ENCODE measurements around the gene MAML3.

The MAML3 gene

DNA sequence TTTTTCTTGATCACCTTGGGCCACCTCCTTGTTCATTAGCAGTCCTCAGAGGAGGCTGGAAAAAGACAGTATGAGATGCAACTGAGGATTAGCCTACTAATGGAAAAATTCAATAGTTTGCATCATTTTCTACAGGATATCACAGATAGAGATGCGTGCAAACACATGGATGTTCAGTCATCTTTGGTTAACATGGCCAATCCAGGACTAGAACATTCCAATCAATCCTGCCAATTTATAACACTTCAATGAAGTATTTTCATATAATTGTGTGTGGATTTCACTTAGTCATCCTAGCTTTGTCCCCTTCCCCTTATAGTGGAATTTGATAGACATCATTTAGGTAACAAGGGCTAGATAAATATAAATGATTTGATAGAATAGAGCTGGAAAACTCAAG lies 42.7 kb downstream of the MAML3 start:
- no peak for DNase-seq (ENCODE audit: low read depth)
- no peak for TF ChIP-seq MYC (IDR thresholded peaks at IDR 0.05; ENCODE audit: low read depth, low read length)
- TF ChIP-seq, protein P1, sequence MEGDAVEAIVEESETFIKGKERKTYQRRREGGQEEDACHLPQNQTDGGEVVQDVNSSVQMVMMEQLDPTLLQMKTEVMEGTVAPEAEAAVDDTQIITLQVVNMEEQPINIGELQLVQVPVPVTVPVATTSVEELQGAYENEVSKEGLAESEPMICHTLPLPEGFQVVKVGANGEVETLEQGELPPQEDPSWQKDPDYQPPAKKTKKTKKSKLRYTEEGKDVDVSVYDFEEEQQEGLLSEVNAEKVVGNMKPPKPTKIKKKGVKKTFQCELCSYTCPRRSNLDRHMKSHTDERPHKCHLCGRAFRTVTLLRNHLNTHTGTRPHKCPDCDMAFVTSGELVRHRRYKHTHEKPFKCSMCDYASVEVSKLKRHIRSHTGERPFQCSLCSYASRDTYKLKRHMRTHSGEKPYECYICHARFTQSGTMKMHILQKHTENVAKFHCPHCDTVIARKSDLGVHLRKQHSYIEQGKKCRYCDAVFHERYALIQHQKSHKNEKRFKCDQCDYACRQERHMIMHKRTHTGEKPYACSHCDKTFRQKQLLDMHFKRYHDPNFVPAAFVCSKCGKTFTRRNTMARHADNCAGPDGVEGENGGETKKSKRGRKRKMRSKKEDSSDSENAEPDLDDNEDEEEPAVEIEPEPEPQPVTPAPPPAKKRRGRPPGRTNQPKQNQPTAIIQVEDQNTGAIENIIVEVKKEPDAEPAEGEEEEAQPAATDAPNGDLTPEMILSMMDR (IDR thresholded peaks at IDR 0.05; ENCODE audit: low read depth, low read length), result no peak
- H3K4me3 ChIP-seq (ENCODE audit: low read depth, low read length), result no peak overlapping the region

DNA sequence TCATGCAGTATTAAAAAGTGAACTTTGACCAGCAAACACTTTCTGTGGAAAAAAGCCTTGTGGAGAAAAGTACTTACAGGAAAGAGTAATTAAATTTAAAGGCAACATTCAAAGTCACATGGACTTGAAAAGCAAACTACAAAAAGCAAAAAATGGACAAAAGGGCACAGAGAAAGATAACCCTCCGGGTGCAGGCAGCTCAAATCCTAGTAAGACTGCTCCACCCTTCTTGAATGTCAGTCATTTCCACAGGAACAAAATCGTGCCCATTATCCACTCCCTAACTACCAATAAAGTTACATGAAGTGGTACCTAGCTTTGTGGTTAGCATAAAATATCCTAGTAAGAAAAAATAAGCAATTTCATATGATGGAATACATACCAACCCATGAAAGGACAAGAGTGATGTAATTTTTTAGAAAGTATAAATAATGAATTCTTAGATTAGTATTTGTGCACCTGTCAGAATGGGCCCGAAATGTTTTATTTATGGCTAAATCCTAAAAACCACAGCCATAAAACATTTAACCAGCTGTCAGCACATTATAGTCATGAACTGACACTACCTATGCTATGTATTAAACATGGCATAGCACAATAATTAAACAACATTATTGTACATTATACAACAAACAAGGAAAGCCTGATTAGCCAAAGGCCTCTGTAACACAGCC lies 43.3 kb downstream of the MAML3 start:
- no peak for DNase-seq (ENCODE audit: low read depth)
- no peak for TF ChIP-seq POLR2A (IDR thresholded peaks at IDR 0.05; ENCODE audit: extremely low read depth, insufficient read length)
- no peak overlapping the region for H3K4me3 ChIP-seq (ENCODE audit: low read depth, low read length)

DNA sequence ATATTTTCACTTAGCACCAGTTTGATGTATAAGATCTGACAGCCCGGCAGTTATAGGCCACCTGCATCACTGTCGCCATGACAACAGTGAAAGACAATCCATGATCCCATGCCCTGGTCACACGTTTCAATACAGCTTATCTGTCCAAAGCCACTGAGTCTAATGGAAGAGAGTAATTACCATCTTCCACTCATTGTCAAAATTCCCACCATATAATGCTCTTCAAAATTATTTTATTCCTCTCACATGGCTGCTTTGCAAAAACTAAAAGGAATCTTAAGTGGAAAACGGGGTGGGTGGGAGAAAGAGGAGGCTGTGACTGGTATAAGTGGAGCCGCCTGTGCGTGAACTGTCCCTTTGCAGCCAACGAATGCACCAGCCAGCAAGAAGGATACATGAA lies 44.2 kb downstream of the MAML3 start:
- H3K4me3 ChIP-seq (ENCODE audit: low read depth, low read length), result no peak overlapping the region
- TF ChIP-seq, protein P2, sequence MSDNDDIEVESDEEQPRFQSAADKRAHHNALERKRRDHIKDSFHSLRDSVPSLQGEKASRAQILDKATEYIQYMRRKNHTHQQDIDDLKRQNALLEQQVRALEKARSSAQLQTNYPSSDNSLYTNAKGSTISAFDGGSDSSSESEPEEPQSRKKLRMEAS (IDR thresholded peaks at IDR 0.05; ENCODE audit: low read depth, low read length), result no peak
- no peak for TF ChIP-seq MYC (IDR thresholded peaks at IDR 0.05; ENCODE audit: low read depth, low read length)
- TF ChIP-seq, protein P1 (IDR thresholded peaks at IDR 0.05; ENCODE audit: low read depth, low read length), result no peak
- no peak for DNase-seq (ENCODE audit: low read depth)

DNA sequence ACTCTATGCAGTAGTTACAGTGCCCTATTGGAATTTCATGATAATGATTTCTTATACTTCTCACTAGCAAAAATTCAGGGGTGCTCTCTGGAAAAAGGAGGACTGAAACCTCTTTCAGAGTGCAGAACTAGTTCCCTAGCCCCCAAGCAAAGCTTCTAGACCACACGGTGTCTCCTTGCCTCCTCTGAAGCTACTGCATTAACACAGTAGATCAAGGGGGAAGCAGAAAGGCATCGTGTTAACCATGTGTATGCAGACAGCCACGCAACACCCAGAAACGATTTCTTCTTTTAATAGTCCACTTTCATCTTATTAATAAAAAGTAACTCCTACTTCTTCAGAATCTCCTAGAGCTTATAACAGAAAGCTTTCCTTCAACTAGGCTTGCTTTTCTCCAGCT lies 44.7 kb downstream of the MAML3 start:
- DNase-seq (ENCODE audit: low read depth), result no peak
- H3K4me3 ChIP-seq (ENCODE audit: low read depth, low read length), result no peak overlapping the region
- TF ChIP-seq POLR2A (IDR thresholded peaks at IDR 0.05; ENCODE audit: extremely low read depth, insufficient read length) (no peak), MYC (IDR thresholded peaks at IDR 0.05; ENCODE audit: low read depth, low read length) (no peak)
- TF ChIP-seq, protein P2 (IDR thresholded peaks at IDR 0.05; ENCODE audit: low read depth, low read length), result no peak
- TF ChIP-seq, protein P1 (IDR thresholded peaks at IDR 0.05; ENCODE audit: low read depth, low read length), result no peak

DNA sequence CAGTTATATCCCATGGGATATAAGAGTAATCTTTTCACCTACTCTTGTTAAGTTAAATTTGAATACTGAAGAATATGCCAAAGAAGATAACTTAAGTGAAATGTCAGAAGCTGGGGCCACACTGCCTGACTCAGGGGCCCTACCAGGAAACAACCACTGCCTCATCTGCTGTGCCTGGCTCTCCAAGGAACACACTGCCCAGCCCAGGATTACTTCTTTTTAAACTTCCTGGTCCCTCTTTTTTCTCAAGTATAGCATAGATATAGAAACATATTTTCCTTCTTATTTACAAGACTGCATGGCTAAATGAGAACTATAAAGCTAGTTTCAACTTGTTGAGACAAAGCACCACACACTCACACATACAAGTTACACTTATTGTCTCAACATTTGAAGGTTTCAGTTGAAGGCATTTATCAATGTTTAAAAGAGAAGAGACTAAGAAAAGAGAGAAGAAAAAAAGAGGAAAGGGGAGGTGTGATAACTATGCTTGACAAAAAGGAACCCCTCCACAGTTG lies 45.2 kb downstream of the MAML3 start:
- DNase-seq (ENCODE audit: low read depth), result no peak
- H3K4me3 ChIP-seq (ENCODE audit: low read depth, low read length), result no peak overlapping the region
- TF ChIP-seq, protein P1 (IDR thresholded peaks at IDR 0.05; ENCODE audit: low read depth, low read length), result no peak
- TF ChIP-seq MYC (IDR thresholded peaks at IDR 0.05; ENCODE audit: low read depth, low read length) (no peak), POLR2A (IDR thresholded peaks at IDR 0.05; ENCODE audit: extremely low read depth, insufficient read length) (no peak)
- TF ChIP-seq, protein P2 (IDR thresholded peaks at IDR 0.05; ENCODE audit: low read depth, low read length), result no peak

DNA sequence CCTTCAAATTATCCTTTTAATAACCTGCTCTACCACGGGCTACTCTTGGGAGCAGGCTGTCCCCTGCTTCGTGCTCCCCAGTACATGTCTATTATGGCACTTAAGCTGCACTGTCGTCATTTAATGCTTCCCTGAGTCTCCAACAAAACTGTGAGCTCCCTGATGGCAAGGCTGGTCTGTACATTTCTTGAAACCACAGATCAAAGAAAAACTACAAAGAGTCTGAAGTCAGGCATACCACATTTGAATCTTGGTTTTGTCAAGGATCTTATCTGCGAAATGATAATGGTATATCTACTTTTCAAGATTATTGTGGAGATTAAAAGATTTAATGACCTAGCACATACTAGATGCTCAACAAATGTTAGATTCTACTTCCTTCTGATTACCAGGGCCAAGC lies 45.7 kb downstream of the MAML3 start:
- TF ChIP-seq POLR2A (IDR thresholded peaks at IDR 0.05; ENCODE audit: extremely low read depth, insufficient read length) (no peak), MYC (IDR thresholded peaks at IDR 0.05; ENCODE audit: low read depth, low read length) (no peak)
- TF ChIP-seq, protein P1 (IDR thresholded peaks at IDR 0.05; ENCODE audit: low read depth, low read length), result no peak
- TF ChIP-seq, protein P2 (IDR thresholded peaks at IDR 0.05; ENCODE audit: low read depth, low read length), result no peak

More for the DNA sequence above, 45.7 kb downstream of the MAML3 start:
- H3K4me3 ChIP-seq (ENCODE audit: low read depth, low read length), result no peak overlapping the region
- no peak for DNase-seq (ENCODE audit: low read depth)

Measured in NB4 (cell line).